Activated CD8-positive, alpha-beta memory T cell treated with anti-CD3 and anti-CD28 coated beads, Interleukin-2, amount 50 U/mL, for 48 hours (primary cell): ENCODE data around the gene SCNN1B.
"Not testable (repeated sequence)": the region's sequence is repeated elsewhere in the genome, so short reads cannot be mapped to it uniquely, and the experiment has no call there.

ENCODE experiments used
- DNase-seq: peaks from one replicate; pipeline ENCODE4 v3.0.0-alpha.2; 2020

The SCNN1B gene

DNA sequence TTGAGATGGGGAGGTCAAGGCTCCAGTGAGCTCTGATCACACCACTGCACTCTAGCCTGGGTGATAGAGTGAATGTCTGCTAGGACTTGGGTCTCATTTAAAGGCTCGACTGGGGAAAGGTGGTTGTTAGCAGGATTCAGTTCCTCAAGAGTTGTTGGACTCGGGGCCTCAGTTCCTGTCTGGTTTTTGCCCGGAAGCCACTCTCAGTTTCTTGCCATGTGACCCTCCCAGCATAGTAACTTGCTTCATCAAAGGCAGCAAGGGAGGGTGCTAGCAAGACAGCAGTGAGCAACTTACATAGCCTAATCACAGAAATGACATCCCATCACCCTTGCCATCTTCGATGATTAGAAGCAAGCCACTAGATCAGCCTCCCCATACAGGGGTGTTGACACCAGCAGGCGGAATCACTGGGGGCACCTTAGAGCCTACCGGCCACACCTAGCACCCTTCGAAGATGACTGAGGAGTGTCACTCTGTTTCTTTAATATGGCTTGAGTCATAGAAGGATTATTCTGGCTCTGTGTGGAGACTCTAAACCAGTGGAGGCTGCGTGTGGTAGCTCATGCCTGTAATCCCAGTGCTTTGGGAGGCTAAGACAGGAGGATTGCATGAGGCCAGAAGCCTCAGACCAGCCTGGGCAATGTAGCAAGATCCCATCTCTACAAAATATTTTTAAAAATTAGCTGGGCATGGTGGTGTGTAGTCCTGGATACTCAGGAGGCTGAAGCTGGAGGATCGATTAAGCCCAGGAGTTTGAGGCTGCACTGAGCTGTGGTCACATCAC lies 13.2 kb upstream of the SCNN1B start:
- no peak for DNase-seq

GRCh38 chr16:23290189-23291062 lies 11.7 kb upstream of the SCNN1B start:
- DNase-seq: no peak

GRCh38 chr16:23293016-23293415 lies 9.1 kb upstream of the SCNN1B start:
- no peak for DNase-seq

DNA sequence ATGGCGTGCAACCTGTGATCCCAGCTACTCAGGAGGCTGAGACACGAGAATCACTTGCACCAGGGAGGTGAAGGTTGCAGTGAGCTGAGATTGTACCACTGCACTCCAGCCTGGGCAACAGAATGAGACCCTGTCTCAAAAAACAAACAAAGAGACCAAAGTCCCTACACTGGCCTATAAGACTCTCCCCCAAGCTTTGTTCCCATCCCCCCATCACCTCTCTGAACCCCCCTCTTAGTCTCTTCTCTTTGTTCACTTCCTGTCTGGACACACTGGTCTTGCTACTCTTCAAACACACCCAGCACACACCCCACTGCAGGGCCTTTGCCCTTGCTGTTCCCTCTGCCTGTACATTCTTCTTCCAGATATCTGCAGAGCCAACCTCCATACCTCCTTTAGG lies 7.8 kb upstream of the SCNN1B start:
- no peak for DNase-seq

DNA sequence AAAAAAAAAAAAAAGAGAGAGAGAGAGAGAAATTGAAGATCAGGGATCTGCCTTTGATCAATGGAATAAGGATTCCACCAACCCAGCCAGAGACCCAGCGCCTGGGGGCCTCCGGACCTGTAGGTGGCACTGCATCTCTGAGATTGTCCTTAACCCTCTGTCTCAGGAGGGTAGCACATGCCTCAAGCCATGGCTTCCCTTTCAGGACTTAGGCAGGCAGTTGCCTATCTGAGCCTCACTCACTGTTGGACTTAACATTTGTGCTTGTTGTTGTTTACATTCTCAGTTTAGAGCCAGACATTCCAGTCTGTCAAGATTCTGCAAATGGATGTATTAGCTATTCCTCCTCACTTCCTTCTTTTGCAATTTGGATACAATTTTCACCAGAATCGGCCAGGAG lies 5.1 kb upstream of the SCNN1B start:
- peak; percentile 57 for DNase-seq

DNA sequence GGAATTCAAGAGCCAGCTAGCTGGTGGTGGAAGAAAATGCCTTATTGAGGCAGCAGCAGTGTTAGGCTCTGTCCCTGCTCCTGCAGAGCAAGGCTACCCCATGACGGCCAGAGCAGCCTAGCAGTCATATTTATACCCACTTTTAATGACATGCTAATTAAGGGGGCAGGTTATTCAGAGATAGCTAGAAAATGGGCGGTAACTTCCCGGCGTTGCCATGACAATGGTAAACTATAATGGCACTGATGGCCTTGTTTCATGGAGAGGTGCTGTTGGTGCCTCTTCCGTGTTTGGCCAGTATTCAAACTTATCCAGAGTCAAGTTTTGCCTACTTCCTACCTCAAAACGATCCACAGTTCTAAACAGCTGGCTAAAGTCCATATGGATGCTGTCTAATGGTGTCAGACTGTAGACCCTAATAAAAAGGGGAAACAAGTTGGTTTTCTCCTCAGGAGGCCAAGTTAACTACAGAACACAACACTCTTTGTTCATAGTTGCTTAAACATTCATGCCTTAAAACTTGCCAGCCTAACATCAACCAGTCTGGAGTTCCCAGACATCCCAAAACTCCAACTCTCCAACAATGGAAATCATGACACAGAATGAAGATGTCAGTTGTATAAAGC lies 3.7 kb upstream of the SCNN1B start:
- no peak for DNase-seq

- not testable (repeated sequence) for DNase-seq
Observed at GRCh38 chr16:23299815-23300214, 2.3 kb upstream of the SCNN1B start.

DNA sequence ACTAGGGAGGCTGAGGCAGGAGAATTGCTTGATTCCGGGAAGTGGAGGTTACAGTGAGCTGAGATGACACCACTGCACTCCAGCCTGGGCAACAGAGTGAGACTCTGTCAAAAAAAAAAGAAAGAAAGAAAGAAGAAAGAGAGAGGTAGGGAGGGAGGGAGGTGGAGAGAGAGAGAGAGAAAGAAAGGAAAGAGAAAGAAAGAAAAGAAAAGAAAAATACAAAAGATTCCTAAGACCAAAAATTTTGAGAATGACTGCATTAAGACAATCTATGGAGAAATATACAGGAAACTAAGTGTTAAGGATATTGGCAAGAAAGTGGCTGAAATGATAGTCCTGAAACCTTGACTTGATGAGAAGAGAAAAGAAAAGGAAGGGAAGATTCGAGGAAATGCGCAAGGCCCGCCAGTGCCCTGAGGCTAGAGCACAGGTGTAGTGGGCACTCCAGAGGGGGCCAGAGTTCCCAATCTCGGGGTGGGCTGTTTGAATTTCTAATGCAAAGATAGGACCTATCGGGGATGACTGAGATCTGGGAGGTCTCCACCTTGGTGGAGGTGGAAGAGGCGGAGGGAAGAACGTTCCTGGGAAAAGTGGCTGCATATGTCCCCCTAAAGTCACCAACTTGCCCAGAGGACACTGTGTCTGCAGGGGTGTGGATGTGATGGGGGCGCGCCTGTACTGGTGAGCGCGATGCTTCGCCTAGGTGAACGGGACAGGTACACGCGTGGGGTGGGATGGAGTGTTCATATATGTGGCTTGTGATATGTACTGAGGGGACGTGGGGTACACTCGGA lies 654 bp upstream of the SCNN1B start:
- no peak for DNase-seq

DNA sequence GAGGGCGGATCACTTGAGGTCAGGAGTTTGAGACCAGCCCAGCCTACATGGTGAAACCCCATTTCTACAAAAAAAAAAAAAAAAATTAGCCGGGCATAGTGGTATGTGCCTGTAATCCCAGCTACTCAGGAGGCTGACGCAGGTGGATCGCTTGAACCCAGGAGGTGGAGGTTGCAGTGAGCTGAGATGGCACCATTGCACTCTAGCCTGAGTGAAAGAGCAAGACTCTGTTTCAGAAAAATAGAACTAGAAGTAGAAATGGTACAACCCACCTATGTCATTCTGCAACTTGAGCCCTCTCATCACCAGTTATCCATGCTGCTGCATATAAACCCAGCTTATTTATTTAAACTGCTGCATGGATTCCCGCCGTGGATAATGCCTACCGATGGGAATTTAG lies 1.6 kb downstream of the SCNN1B start:
- no peak for DNase-seq

- no peak for DNase-seq
Observed at GRCh38 chr16:23304620-23305019, 2.5 kb downstream of the SCNN1B start.

DNA sequence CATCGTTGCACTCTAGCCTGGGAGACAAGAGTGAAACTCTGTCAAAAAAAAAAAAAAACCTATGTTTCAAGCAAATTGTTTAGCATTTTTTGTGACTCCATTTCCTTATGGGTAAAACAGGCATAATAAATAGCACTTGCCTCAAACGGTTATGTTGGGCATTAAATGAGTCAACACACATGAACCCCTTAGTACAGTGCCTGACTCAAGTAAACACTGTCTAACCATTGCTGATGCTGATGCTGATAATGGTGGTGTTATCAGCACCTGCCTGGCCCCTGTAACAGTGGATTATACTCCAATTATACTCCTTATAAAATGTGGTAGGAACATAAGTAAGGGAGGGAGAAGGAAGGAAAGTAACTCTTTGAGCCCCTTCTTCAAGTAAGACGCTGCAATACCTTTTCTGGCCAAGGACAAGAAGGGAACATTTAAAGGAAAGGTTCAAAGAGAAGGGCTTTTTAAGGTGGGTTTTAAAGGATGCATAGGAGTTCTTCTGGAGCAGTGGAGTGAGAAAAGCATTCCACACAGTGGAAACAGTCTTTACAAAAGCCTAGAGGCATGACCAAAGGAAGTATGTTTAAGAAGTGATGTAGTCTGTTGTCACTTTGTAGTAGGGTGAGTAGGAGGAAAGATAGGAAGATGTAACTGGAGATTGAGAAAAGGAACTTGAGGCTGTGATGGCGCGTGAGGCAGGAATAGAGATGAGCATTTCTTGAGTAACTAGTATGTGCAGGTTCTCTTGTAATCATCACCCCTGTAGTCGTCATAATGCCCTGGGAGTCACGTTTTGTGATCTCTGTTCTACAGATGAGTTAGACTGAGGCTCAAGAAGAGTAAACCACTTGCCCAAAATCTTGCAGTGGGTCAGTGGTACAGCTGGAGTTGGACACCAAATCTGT lies 4.3 kb downstream of the SCNN1B start:
- DNase-seq: no peak

- no peak for DNase-seq
Observed at GRCh38 chr16:23310217-23310616, 8.1 kb downstream of the SCNN1B start.

DNA sequence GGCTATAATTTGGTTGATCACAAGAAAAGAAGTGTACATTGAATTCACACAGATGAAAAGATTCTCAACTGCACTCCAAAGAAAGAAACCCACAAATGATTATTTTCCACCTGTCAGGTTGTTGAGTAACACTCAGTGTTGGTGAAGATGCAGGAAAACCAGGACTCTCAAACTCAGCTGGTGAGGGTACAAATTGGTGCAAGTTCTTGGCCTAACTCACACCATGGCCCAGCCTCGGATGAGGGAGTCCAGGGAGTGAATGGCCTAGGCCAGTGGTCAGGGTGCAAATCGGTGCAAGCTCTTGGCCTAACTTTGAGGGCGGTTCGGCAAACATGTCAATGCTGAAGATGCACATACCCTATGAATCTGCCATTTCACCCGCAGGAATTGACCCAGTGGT lies 8.6 kb downstream of the SCNN1B start:
- no peak for DNase-seq

DNA sequence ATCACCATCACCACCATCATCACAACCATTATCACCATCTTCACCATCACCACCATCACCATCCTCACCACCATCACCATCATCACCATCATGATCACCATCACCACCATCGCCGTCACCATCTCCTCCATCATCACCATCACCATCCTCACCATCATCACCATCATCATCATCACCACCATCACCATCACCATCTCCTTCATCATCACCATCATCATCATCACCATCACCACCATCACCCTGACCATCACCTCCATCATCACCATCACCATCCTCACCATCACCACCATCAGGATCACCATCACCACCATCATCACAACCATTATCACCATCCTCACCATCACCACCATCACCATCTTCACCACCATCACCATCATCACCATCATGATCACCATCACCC lies 14.1 kb downstream of the SCNN1B start:
- DNase-seq: no peak

DNA sequence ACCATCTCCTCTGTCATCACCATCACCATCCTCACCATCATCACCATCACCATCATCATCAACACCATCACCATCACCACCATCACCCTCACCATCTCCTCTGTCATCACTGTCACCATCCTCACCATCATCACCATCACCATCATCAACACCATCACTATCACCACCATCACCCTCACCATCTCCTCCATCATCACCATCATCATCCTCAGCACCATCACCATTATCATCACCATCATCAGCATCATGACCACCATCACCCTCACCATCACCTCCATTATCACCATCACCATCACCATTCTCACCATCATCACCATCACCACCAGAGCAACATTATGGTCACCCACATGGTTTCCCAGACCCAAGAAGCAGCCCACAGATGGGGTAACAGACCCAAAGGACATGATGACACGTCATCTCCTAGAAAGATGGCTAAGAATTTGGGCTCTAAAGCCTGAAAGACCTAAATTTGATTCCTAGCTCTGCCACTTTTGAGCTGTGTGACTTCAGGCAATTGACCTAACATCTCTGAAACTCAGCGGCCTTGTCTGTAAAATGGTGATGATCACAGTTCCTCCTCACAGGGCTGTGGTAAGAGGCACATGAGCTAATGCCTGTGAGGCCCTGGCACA lies 14.6 kb downstream of the SCNN1B start:
- DNase-seq: no peak

DNA sequence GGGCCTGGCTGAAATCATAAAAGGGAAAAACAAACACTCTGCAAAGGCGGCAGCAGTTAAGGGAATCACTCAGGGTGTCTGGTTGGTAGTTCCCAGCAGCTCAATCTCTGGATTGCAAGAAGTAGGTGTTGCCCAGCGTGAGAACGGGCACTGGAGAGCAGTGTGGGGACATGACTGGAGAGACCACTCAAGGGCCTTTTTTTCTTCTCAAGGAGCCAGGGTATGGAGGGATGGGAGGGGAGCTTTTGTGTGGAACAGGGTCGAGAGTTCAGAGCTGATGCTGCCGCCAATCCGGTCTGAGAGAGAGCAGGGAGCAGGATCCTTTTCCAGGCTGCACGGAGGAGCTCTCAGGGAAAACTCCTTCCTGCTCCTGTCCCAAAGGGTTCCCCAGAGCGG lies 15.2 kb downstream of the SCNN1B start:
- DNase-seq: no peak

DNA sequence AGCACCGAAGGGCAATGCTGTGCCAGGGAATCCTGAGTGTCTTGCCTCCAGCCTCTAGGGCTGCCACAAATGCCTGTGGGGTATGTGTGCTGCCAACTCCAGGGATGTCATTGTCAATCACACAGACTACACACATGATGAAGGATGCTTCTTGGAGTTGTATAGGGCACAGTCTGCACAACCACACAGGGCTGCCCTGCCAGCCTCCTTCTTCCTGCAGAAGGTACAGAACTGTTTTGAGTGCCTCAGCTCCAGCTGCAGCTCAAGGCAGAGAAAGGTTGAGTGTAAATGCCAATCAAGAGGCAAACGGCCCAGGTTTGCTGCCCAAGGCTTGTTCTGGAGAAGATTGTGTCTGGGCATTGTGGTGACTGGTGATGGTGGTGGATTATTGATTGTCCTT lies 15.6 kb downstream of the SCNN1B start:
- no peak for DNase-seq

DNA sequence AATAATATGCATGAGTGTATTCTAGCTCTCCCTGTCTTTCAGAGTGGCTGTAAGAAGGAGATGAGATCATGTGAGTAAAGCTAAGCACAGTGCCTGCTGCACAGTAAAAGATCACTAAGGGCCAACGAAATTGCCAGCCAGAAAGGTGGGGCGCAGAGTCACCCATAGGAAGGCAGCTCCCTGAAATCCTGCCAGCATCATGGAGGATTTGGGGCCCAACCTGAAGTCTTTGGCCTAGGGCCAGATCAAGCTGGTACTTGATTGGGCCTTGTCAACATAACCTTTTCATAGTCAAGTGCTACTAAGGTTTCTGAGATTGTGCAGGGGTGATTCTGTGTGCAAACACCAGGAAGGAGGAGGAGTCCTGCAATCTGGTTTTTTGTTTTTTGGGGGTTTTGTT lies 16.5 kb downstream of the SCNN1B start:
- DNase-seq: no peak

GRCh38 chr16:23319861-23320615 lies 17.9 kb downstream of the SCNN1B start:
- no peak for DNase-seq

GRCh38 chr16:23320693-23321092 lies 18.6 kb downstream of the SCNN1B start:
- no peak for DNase-seq
